Body of pancreas (tissue), 4 donors: ENCODE results near the gene NPTX1.

ENCODE experiments used
- CTCF ChIP-seq, 7 experiments: fragments of 450-650 bp in 4 of 7; fragments of 200-600 bp in 3 of 7; sonication (generic) in 3 of 7; IDR thresholded peaks; one replicate each; pipeline ENCODE4 v1.5.1; 2016 to 2019; ENCODE audit warnings: antibody characterized with exemption in 7 of 7
- POLR2A ChIP-seq, 3 donors: fragments of 450-650 bp; IDR thresholded peaks; one replicate each; pipeline ENCODE4 v1.6.1; 2016; ENCODE audit warnings: antibody characterized with exemption in 3 of 3, mild to moderate bottlenecking in 2 of 3

GRCh38 chr17:80418589-80418988, 57.8 kb downstream of the NPTX1 start:
- TF ChIP-seq CTCF (IDR thresholded peaks at IDR 0.05), result no peak
- TF ChIP-seq POLR2A (IDR thresholded peaks at IDR 0.05), result no peak
